Sigmoid colon (tissue), 7 donors: ENCODE data around the gene GIGYF2. TPM values are rescaled to one million over a fixed set of nuclear protein-coding genes. Genes with fewer than 3 reads are reported as not detected.

ENCODE experiments used
- DNase-seq: peaks from one replicate; pipeline ENCODE4 v3.0.0-alpha.2; 2019
- H3K27ac ChIP-seq, 4 donors: fragments of 200-600 bp; sonication (generic); one replicate each; pipeline ENCODE4 v1.5.1; 2016 to 2019; ENCODE audit warnings: mild to moderate bottlenecking in 1 of 4
- H3K27me3 ChIP-seq, 3 donors: fragments of 200-600 bp; sonication (generic); one replicate each; pipeline ENCODE4 v1.5.1; 2019; ENCODE audit warnings: mild to moderate bottlenecking in 1 of 3
- H3K36me3 ChIP-seq, 4 donors: fragments of 200-600 bp; sonication (generic); one replicate each; pipeline ENCODE4 v1.5.1; 2016 to 2019
- H3K4me1 ChIP-seq, 4 donors: fragments of 200-600 bp; sonication (generic); one replicate each; pipeline ENCODE4 v1.5.1; 2017 to 2019
- H3K4me3 ChIP-seq, 4 donors: fragments of 200-600 bp; sonication (generic); one replicate each; pipeline ENCODE4 v1.5.1; 2017 to 2019; ENCODE audit warnings: mild to moderate bottlenecking in 2 of 4, moderate library complexity in 1 of 4
- H3K9me3 ChIP-seq, 4 donors: fragments of 200-600 bp in 3 of 4; sonication (generic) in 3 of 4; one replicate each; pipeline versions ENCODE4 v1.5.1 to v1.6.1; 2013 to 2019
- CTCF ChIP-seq, 4 experiments: fragments of 450-650 bp in 3 of 4; fragments of 200-600 bp in 1 of 4; IDR thresholded peaks; one replicate each; pipeline ENCODE4 v1.5.1; 2016 to 2019; ENCODE audit warnings: antibody characterized with exemption in 4 of 4, mild to moderate bottlenecking in 3 of 4, moderate library complexity in 2 of 4
- EP300 ChIP-seq, 4 donors: sonication (generic); formaldehyde crosslinking; IDR thresholded peaks; one replicate each; pipeline ENCODE4 v1.6.1; 2017; ENCODE audit warnings: antibody characterized with exemption in 4 of 4
- POLR2A ChIP-seq, 2 donors: fragments of 450-650 bp; IDR thresholded peaks; one replicate each; pipeline ENCODE4 v1.6.1; 2016; ENCODE audit warnings: antibody characterized with exemption in 2 of 2, mild to moderate bottlenecking in 2 of 2, moderate library complexity in 2 of 2
- POLR2AphosphoS5 ChIP-seq, 4 donors: sonication (generic); formaldehyde crosslinking; IDR thresholded peaks; one replicate each; pipeline ENCODE4 v1.6.1; 2017; ENCODE audit warnings: antibody characterized with exemption in 4 of 4
- WGBS, 2 donors: extraction: QIAGEN DNeasy Blood & Tissue Kit; methylation state at CpG; one replicate each; pipeline ENCODE4 v1.1.7; 2013; 5-methylcytosine and 5-hydroxymethylcytosine counted together
- intact Hi-C: fragments of 100-400 bp; cut with DNase I; formaldehyde crosslinking; loops from one replicate; pipeline ENCODE4 v1.15.1; 2023
- polyA plus RNA-seq, 3 donors: library from polyadenylated mRNA; stranded (reverse); fragments of 200-250 nt; gene quantifications; one replicate each; pipeline ENCODE4 v1.2.3, GENCODE V29; 2013
- total RNA-seq, 4 donors: library from RNA; depleted of rRNA; stranded (reverse); fragments of >200 nt; gene quantifications; one replicate each; pipeline ENCODE4 v1.1.0, GENCODE V29; 2016
- donor health status: healthy with polysubstance abuse.
- donor health status: Bipolar disorder and iron deficiency.
- donor health status: healthy.

The GIGYF2 gene
- total and polyA plus RNA-seq, 7 donors = 10.2 to 90.0 (median 62.9) TPM

- TF ChIP-seq POLR2A (IDR thresholded peaks at IDR 0.05) (no peak), POLR2AphosphoS5 (IDR thresholded peaks at IDR 0.05) (no peak), EP300 (IDR thresholded peaks at IDR 0.05) (no peak), CTCF (IDR thresholded peaks at IDR 0.05) (no peak)
- WGBS, 2 donors = 89 to 94% methylated on average over 5 of the region's 5 CpGs
Measured at GRCh38 chr2:232777276-232777675, 80.1 kb downstream of the GIGYF2 start.

GRCh38 chr2:232779465-232779864, 82.3 kb downstream of the GIGYF2 start:
- intact Hi-C loops = no loop called here
- Histone ChIP-seq H3K27me3 (no peaks in the 10 kb centered on the region), H3K27ac (peak overlapping the region in 3 of 4 donors; percentile 21 to 64 (median 58)), H3K36me3 (peaks cover 0 to 3% (median 0%) of the 10 kb centered on the region in 4 donors), H3K4me1 (peaks cover 0 to 29% (median 18%) of the 10 kb centered on the region in 4 donors), H3K4me3 (no peak overlapping the region), H3K9me3 (no peaks in the 10 kb centered on the region)
- 35 to 69% methylated on average over 3 of the region's 3 CpGs for WGBS, 2 donors
- no peak for DNase-seq
- TF ChIP-seq POLR2AphosphoS5 (IDR thresholded peaks at IDR 0.05) (no peak), EP300 (IDR thresholded peaks at IDR 0.05) (no peak), CTCF (IDR thresholded peaks at IDR 0.05) (no peak), POLR2A (IDR thresholded peaks at IDR 0.05) (no peak)

More at GRCh38 chr2:232777276-232777675, 80.1 kb downstream of the GIGYF2 start:
- Histone ChIP-seq H3K27me3 (no peaks in the 10 kb centered on the region), H3K27ac (no peak overlapping the region), H3K9me3 (no peaks in the 10 kb centered on the region), H3K36me3 (peaks cover 0 to 7% (median 2%) of the 10 kb centered on the region in 4 donors), H3K4me3 (no peak overlapping the region), H3K4me1 (peaks cover 0 to 29% (median 18%) of the 10 kb centered on the region in 4 donors)
- DNase-seq = no peak
- intact Hi-C loops = no loop called here

DNA sequence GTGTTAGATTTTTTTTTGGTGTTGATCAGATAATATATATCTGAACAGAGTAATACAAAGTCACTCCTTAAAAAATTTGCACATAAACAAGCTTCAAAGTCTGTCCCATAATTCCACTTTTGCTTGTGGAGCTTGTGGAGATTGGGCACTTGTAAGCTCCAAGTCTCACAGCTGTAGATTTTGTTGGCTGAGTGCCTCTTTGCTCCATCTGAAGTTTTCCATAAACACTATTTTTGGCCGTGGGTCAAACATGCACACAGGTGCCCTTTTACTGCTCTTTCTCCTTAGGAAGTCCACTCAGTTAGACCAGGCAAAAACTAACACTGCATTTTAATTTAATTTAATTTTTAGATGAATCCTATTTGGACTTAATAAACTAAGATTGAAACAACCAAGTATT, 82.8 kb downstream of the GIGYF2 start:
- Histone ChIP-seq H3K9me3 (no peaks in the 10 kb centered on the region), H3K4me3 (no peak overlapping the region), H3K27ac (peak overlapping the region in 3 of 4 donors; percentile 21 to 64 (median 58)), H3K36me3 (peaks cover 0 to under 1% (median 0%) of the 10 kb centered on the region in 4 donors), H3K4me1 (peaks cover 0 to 29% (median 16%) of the 10 kb centered on the region in 4 donors), H3K27me3 (no peaks in the 10 kb centered on the region)
- intact Hi-C loops = no loop called here
- no peak for DNase-seq
- WGBS, 2 donors = 19 to 55% methylated on average over 1 of the region's 1 CpG
- TF ChIP-seq POLR2AphosphoS5 (IDR thresholded peaks at IDR 0.05) (no peak), CTCF (IDR thresholded peaks at IDR 0.05) (no peak), EP300 (IDR thresholded peaks at IDR 0.05) (no peak), POLR2A (IDR thresholded peaks at IDR 0.05) (no peak)

DNA sequence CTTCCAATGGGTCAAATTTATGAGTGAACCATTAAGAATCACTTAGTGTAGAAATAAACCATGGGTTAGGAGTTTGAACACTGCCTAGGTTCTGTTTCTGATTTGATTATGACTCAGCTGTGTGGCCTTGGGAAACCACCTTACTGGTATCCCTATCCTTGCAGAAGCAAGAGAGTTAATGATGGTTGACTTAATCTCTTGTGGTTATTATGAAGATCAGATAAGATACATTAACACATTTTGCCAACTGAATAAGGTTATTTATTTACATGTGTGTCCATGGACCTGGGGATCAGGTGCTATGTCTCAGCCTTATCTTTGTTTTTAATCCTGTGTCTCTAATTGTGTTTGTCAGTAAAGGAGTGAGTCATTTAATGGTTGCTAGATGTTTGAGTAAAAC, 84.6 kb downstream of the GIGYF2 start:
- Histone ChIP-seq H3K27me3 (no peaks in the 10 kb centered on the region), H3K36me3 (no peaks in the 10 kb centered on the region), H3K4me1 (peaks cover 0 to 23% (median 13%) of the 10 kb centered on the region in 4 donors), H3K4me3 (no peak overlapping the region), H3K27ac (no peak overlapping the region), H3K9me3 (no peaks in the 10 kb centered on the region)
- no peak for TF ChIP-seq CTCF (IDR thresholded peaks at IDR 0.05)
- no peak for TF ChIP-seq POLR2AphosphoS5 (IDR thresholded peaks at IDR 0.05)
- TF ChIP-seq POLR2A (IDR thresholded peaks at IDR 0.05) = no peak
- no peak for TF ChIP-seq EP300 (IDR thresholded peaks at IDR 0.05)
- intact Hi-C loops = no loop called here
- no peak for DNase-seq

DNA sequence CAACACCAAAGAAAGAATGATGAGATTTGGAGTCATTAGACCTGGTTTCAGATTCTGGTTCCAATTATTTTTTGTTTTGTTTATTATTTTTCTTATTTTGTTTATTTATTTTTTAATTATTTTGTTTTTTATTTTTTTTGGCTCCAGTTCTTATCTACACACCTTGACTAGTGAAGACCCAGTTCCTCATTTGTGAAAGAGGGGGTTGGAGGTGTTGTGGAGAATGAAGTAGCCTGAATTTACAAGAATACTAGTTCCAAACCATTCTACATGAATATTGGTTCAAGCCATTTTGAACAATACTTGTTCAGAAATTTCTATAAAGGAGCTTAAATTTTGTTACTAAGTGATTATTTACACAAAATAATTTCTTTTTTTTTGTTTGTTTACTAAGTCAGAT, 86.1 kb downstream of the GIGYF2 start:
- Histone ChIP-seq H3K27me3 (no peaks in the 10 kb centered on the region), H3K36me3 (peaks cover 5 to 14% (median 10%) of the 10 kb centered on the region in 4 donors), H3K4me1 (peaks cover 0 to 22% (median 13%) of the 10 kb centered on the region in 4 donors), H3K9me3 (no peaks in the 10 kb centered on the region), H3K27ac (no peak overlapping the region), H3K4me3 (no peak overlapping the region)
- TF ChIP-seq POLR2A (IDR thresholded peaks at IDR 0.05) (no peak), POLR2AphosphoS5 (IDR thresholded peaks at IDR 0.05) (no peak), EP300 (IDR thresholded peaks at IDR 0.05) (no peak), CTCF (IDR thresholded peaks at IDR 0.05) (no peak)
- no peak for DNase-seq
- intact Hi-C loops = no loop called here
